Measurements from ENCODE around the gene KMT2C. TPM values are rescaled to one million over a fixed set of nuclear protein-coding genes. Genes with fewer than 3 reads are reported as not detected.
A peak's percentile ranks its signal among the peaks of the same experiment; 100 is the strongest.

KMT2C gene
- total and polyA plus RNA-seq, 10 donors, result 5.3 to 147 (median 107) TPM

DNA sequence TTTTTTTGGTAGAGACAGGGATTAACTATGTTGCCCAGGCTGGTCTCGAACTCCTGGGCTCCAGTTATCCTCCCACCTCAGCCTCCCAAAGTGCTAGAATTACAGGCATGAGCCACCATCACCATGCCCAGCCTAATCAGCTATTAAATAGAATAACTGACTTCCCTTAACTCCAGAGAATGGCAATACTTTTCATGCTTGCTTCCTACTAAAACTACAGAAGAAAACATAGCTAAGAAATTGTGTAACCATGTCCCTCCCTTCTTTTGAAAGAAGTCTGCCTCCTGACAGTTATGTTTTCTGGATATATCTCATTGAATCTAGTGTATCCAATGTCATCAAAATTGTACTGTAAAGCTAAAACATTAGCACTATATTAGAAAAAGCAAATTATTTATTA, 95.6 kb downstream of the KMT2C start:
- Histone ChIP-seq H3K27me3 (replicated peaks in 1 of 7) (no peaks in the 10 kb centered on the region), H3K4me3 (no peak overlapping the region), H3K4me1 (peaks cover 28 to 95% (median 65%) of the 10 kb centered on the region in 6 donors), H3K9me3 (no peaks in the 10 kb centered on the region), H3K36me3 (peaks cover 0 to 5% (median 0%) of the 10 kb centered on the region in 6 donors), H3K27ac (no peak overlapping the region)
- intact Hi-C loops (cut with DNase I; ENCODE audit: low total_unique reads), result no loop called here
- 84 to 100% (median 95%) methylated on average over 1 of the region's 1 CpG for WGBS, 5 donors
- DNase-seq, result no peak
- no peak for TF ChIP-seq CTCF (IDR thresholded peaks at IDR 0.05 in 8 of 11, conservative IDR thresholded peaks at IDR 0.05 in 3 of 11)
- no peak for TF ChIP-seq POLR2A (IDR thresholded peaks at IDR 0.05)

DNA sequence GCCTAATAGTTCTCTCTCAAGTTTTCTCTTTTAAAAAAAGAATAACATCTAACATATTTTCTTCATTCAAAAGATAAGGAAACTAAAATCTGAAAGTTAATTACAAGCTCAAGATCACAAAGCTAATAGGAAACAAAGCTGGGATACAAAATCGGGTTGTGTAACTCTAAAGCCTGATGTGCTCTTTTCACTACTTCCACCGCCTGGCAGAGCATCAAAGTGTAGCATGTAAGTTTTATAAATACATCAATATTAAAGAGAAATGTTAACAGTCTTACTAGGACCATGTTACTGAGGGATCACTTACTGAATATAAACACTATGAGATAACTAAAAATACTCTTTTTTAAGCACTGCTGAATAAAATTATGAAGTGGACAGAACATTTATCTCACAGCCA, 97.2 kb downstream of the KMT2C start:
- no peak for DNase-seq
- TF ChIP-seq POLR2AphosphoS5 (IDR thresholded peaks at IDR 0.05), result no peak
- TF ChIP-seq POLR2A (IDR thresholded peaks at IDR 0.05), result no peak
- TF ChIP-seq CTCF (IDR thresholded peaks at IDR 0.05 in 8 of 11, conservative IDR thresholded peaks at IDR 0.05 in 3 of 11), result no peak
- intact Hi-C loops (cut with DNase I; ENCODE audit: low total_unique reads), result no loop called here
- 64 to 82% (median 73%) methylated on average over 2 of the region's 2 CpGs for WGBS, 5 donors
- H3K27ac ChIP-seq, result no peak overlapping the region
- peaks cover 30 to 98% (median 64%) of the 10 kb centered on the region in 6 donors for H3K4me1 ChIP-seq
- H3K4me3 ChIP-seq, result no peak overlapping the region
- no peaks in the 10 kb centered on the region for H3K36me3 ChIP-seq
- no peaks in the 10 kb centered on the region for H3K27me3 ChIP-seq (replicated peaks in 1 of 7)
- no peaks in the 10 kb centered on the region for H3K9me3 ChIP-seq

DNA sequence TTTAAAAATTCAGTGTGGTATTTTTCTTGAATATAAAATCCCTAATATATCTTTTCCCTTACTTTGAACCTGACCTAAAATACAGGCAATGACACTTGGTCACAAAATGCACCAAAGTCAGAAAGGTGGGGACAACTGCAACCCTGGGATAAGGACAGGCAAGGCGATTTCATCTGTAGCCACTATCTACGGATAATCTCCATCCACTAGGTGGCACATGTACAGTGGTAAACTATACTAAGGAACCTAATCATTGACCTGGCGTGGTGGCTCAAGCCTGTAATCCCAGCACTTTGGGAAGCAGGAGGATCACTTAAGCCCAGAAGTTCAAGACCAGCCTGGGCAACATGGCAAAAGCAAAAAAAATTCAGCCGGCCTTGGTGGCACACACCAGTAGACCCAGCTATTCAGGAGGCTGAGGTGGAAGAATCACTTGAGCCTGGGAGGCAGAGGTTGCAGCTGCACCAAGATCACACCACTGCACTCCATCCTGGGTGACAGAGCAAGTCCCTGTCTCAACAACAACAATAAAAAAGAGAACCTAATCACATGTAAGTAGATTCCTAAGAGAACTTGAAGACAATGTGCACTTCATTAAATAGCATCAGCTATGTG, 98.9 kb downstream of the KMT2C start:
- H3K27me3 ChIP-seq (replicated peaks in 1 of 7), result no peaks in the 10 kb centered on the region
- intact Hi-C loops (cut with DNase I; ENCODE audit: low total_unique reads), result no loop called here
- peaks cover 23 to 90% (median 51%) of the 10 kb centered on the region in 6 donors for H3K4me1 ChIP-seq
- peak overlapping the region in 4 of 8 donors; percentile 45 to 78 (median 64) for H3K27ac ChIP-seq
- H3K4me3 ChIP-seq, result peak overlapping the region in 1 of 8 donors; percentile 37
- DNase-seq, result no peak
- no peaks in the 10 kb centered on the region for H3K36me3 ChIP-seq
- 18 to 42% (median 20%) methylated on average over 4 of the region's 4 CpGs for WGBS, 5 donors
- H3K9me3 ChIP-seq, result no peaks in the 10 kb centered on the region
- TF ChIP-seq CTCF (IDR thresholded peaks at IDR 0.05 in 8 of 11, conservative IDR thresholded peaks at IDR 0.05 in 3 of 11) (peak; percentile 22 to 65 (median 54)), POLR2A (IDR thresholded peaks at IDR 0.05) (no peak)

GRCh38 chr7:152335900-152336571, 99.8 kb downstream of the KMT2C start:
- intact Hi-C loops (cut with DNase I; ENCODE audit: low total_unique reads), result no loop called here
- no peaks in the 10 kb centered on the region for H3K27me3 ChIP-seq (replicated peaks in 1 of 7)
- no peaks in the 10 kb centered on the region for H3K9me3 ChIP-seq
- peak overlapping the region in 6 of 8 donors; percentile 1 to 37 (median 20) for H3K4me3 ChIP-seq
- TF ChIP-seq POLR2AphosphoS5 (IDR thresholded peaks at IDR 0.05) (no peak), CTCF (IDR thresholded peaks at IDR 0.05 in 8 of 11, conservative IDR thresholded peaks at IDR 0.05 in 3 of 11) (no peak), POLR2A (IDR thresholded peaks at IDR 0.05) (no peak)
- 16 to 36% (median 26%) methylated on average over 2 of the region's 2 CpGs for WGBS, 5 donors
- H3K27ac ChIP-seq, result peak overlapping the region; percentile 16 to 78 (median 64)
- no peak for DNase-seq
- H3K4me1 ChIP-seq, result peaks cover 23 to 82% (median 43%) of the 10 kb centered on the region in 6 donors
- H3K36me3 ChIP-seq, result no peaks in the 10 kb centered on the region
